Effector CD8-positive, alpha-beta T cell (primary cell): ENCODE data around the gene PPM1L.
"Not testable (repeated sequence)": the region's sequence is repeated elsewhere in the genome, so short reads cannot be mapped to it uniquely, and the experiment has no call there.

Source experiments
- DNase-seq: peaks from one replicate; lab custom pipeline; 2025; lab: John Stamatoyannopoulos, UW

Gene PPM1L

GRCh38 chr3:160931474-160931873 is 175.4 kb downstream of the PPM1L start:
- no peak for DNase-seq

GRCh38 chr3:160935413-160936095 is 179.5 kb downstream of the PPM1L start:
- no peak for DNase-seq

GRCh38 chr3:160941885-160942494 is 186.0 kb downstream of the PPM1L start:
- no peak for DNase-seq

- DNase-seq: no peak
Measured at GRCh38 chr3:160943996-160944395, 188.0 kb downstream of the PPM1L start.

GRCh38 chr3:160945336-160945735 is 189.3 kb downstream of the PPM1L start:
- DNase-seq: no peak

GRCh38 chr3:160948273-160948672 is 192.2 kb downstream of the PPM1L start:
- no peak for DNase-seq

- DNase-seq: no peak
Measured at GRCh38 chr3:160949460-160949859, 193.4 kb downstream of the PPM1L start.

GRCh38 chr3:160950542-160950941 is 194.5 kb downstream of the PPM1L start:
- DNase-seq: no peak

GRCh38 chr3:160950954-160951353 is 194.9 kb downstream of the PPM1L start:
- no peak for DNase-seq

- DNase-seq: no peak
Measured at GRCh38 chr3:160951642-160952487, 195.8 kb downstream of the PPM1L start.

- DNase-seq: no peak
Measured at GRCh38 chr3:160953686-160954085, 197.7 kb downstream of the PPM1L start.

- DNase-seq: no peak
Measured at GRCh38 chr3:160956785-160957184, 200.8 kb downstream of the PPM1L start.

GRCh38 chr3:160960568-160960967 is 204.5 kb downstream of the PPM1L start:
- DNase-seq: no peak

- DNase-seq: no peak
Measured at GRCh38 chr3:160963949-160964348, 207.9 kb downstream of the PPM1L start.

GRCh38 chr3:160968761-160969160 is 212.7 kb downstream of the PPM1L start:
- no peak for DNase-seq

- no peak for DNase-seq
Measured at GRCh38 chr3:160973067-160973809, 217.2 kb downstream of the PPM1L start.

GRCh38 chr3:160977773-160978172 is 221.7 kb downstream of the PPM1L start:
- no peak for DNase-seq

GRCh38 chr3:160980740-160981139 is 224.7 kb downstream of the PPM1L start:
- no peak for DNase-seq

GRCh38 chr3:160981217-160981938 is 225.3 kb downstream of the PPM1L start:
- DNase-seq: no peak

- no peak for DNase-seq
Measured at GRCh38 chr3:160982491-160982890, 226.5 kb downstream of the PPM1L start.

- not testable (repeated sequence) for DNase-seq
Measured at GRCh38 chr3:160983900-160984299, 227.9 kb downstream of the PPM1L start.
